ENCODE data around the gene PRKN.

DNA sequence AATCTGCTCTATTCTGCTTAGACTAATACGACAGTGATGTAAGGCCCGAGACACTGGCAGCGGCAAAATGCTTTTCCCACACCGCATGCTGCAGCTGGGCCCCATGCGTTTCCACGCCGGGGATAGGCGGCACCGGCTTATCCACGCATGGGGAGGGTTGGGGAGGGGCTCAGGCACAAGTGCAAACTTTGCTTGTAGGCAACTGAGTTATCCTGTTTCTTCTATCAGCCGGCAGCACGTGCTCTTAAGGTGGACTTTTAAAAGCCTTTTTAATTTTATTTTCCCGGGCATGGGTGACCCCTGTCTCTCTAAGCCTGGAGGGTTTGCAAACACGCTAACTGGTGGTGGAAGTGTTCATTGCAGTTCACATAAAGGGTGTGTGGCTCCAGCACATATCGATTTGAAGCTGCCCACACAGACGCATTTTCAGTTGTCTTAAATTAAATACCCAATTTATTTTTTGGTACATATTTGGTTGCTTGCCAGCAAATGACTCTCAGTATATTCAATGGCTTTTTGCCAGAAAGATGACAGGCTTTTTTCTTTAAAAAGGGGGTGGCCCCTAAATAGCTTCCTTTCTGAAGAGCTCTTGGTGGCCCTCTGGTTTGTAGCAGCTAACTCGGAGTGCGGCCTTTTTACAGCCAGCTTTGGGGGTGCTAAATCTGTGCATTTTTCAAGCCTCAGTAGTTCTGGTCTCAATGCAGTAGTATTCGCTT lies 891.9 kb downstream of the PRKN start:
- TF ChIP-seq EP300 (conservative IDR thresholded peaks at IDR 0.05; ENCODE audit: poor library complexity, severe bottlenecking) = no peak
- TF ChIP-seq, protein P1, sequence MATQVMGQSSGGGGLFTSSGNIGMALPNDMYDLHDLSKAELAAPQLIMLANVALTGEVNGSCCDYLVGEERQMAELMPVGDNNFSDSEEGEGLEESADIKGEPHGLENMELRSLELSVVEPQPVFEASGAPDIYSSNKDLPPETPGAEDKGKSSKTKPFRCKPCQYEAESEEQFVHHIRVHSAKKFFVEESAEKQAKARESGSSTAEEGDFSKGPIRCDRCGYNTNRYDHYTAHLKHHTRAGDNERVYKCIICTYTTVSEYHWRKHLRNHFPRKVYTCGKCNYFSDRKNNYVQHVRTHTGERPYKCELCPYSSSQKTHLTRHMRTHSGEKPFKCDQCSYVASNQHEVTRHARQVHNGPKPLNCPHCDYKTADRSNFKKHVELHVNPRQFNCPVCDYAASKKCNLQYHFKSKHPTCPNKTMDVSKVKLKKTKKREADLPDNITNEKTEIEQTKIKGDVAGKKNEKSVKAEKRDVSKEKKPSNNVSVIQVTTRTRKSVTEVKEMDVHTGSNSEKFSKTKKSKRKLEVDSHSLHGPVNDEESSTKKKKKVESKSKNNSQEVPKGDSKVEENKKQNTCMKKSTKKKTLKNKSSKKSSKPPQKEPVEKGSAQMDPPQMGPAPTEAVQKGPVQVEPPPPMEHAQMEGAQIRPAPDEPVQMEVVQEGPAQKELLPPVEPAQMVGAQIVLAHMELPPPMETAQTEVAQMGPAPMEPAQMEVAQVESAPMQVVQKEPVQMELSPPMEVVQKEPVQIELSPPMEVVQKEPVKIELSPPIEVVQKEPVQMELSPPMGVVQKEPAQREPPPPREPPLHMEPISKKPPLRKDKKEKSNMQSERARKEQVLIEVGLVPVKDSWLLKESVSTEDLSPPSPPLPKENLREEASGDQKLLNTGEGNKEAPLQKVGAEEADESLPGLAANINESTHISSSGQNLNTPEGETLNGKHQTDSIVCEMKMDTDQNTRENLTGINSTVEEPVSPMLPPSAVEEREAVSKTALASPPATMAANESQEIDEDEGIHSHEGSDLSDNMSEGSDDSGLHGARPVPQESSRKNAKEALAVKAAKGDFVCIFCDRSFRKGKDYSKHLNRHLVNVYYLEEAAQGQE (IDR thresholded peaks at IDR 0.05; ENCODE audit: borderline replicate concordance) = no peak
- no peak for TF ChIP-seq POLR2AphosphoS5 (IDR thresholded peaks at IDR 0.05)
- TF ChIP-seq RAD21 (conservative IDR thresholded peaks at IDR 0.05) = no peak
- TF ChIP-seq, protein P2, sequence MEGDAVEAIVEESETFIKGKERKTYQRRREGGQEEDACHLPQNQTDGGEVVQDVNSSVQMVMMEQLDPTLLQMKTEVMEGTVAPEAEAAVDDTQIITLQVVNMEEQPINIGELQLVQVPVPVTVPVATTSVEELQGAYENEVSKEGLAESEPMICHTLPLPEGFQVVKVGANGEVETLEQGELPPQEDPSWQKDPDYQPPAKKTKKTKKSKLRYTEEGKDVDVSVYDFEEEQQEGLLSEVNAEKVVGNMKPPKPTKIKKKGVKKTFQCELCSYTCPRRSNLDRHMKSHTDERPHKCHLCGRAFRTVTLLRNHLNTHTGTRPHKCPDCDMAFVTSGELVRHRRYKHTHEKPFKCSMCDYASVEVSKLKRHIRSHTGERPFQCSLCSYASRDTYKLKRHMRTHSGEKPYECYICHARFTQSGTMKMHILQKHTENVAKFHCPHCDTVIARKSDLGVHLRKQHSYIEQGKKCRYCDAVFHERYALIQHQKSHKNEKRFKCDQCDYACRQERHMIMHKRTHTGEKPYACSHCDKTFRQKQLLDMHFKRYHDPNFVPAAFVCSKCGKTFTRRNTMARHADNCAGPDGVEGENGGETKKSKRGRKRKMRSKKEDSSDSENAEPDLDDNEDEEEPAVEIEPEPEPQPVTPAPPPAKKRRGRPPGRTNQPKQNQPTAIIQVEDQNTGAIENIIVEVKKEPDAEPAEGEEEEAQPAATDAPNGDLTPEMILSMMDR (IDR thresholded peaks at IDR 0.05; ENCODE audit: poor library complexity, severe bottlenecking) = no peak
- no peak for TF ChIP-seq EZH2 (IDR thresholded peaks at IDR 0.05; ENCODE audit: borderline replicate concordance, insufficient read depth, low read length, poor library complexity, severe bottlenecking)
- no peak for TF ChIP-seq TAF1 (IDR thresholded peaks at IDR 0.05; ENCODE audit: low read depth)
- no peak for TF ChIP-seq SMC3 (conservative IDR thresholded peaks at IDR 0.05; ENCODE audit: poor library complexity)
- no peak for TF ChIP-seq MXI1 (conservative IDR thresholded peaks at IDR 0.05; ENCODE audit: poor library complexity, severe bottlenecking)

Measured in neural cell (in vitro differentiated cells).